Right renal pelvis (tissue), 4 donors: ENCODE data around the gene ARTN. TPM values are rescaled to one million over a fixed set of nuclear protein-coding genes. Genes with fewer than 3 reads are reported as not detected.
A peak's percentile ranks its signal among the peaks of the same experiment; 100 is the strongest.

ENCODE experiments used
- DNase-seq, 4 donors: peaks; one replicate each; pipeline ENCODE4 v3.0.0-alpha.2; 2013; ENCODE audit warnings: low read depth in 4 of 4, low spot score in 3 of 4, missing footprints in 1 of 4
- polyA plus RNA-seq, 4 donors: library from polyadenylated mRNA; unstranded; fragments of 120-200 nt; gene quantifications; one replicate each; pipeline ENCODE4 v1.2.1, GENCODE V29; 2013; ENCODE audit not compliant: insufficient read length in 4 of 4

The ARTN gene
- polyA plus RNA-seq, 4 donors: 1.5 to 2.6 (median 2.1) TPM

DNA sequence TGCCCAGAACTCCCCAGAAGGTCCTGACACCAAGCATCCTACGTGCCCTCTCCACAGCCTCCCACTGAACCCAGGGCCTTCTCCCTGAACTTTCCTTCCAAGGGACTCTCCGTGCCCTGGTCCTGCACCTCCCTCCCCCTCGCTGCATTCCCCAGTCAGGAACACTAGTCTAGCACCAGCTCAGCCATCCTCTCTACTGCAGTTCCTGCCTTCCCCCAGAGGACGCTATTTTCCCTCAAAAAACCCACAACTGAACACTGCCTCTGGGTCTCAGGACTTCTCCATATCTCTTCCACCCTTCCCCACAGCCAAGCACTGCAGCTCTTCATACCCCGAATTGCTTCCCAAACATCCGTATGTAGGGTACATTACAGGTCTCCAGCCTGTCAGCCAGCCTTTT lies 12.6 kb upstream of the ARTN start:
- DNase-seq: no peak

- no peak for DNase-seq
Measured at GRCh38 chr1:43924516-43924915, 9.1 kb upstream of the ARTN start.

- DNase-seq: no peak
Measured at GRCh38 chr1:43925846-43926245, 7.8 kb upstream of the ARTN start.

DNA sequence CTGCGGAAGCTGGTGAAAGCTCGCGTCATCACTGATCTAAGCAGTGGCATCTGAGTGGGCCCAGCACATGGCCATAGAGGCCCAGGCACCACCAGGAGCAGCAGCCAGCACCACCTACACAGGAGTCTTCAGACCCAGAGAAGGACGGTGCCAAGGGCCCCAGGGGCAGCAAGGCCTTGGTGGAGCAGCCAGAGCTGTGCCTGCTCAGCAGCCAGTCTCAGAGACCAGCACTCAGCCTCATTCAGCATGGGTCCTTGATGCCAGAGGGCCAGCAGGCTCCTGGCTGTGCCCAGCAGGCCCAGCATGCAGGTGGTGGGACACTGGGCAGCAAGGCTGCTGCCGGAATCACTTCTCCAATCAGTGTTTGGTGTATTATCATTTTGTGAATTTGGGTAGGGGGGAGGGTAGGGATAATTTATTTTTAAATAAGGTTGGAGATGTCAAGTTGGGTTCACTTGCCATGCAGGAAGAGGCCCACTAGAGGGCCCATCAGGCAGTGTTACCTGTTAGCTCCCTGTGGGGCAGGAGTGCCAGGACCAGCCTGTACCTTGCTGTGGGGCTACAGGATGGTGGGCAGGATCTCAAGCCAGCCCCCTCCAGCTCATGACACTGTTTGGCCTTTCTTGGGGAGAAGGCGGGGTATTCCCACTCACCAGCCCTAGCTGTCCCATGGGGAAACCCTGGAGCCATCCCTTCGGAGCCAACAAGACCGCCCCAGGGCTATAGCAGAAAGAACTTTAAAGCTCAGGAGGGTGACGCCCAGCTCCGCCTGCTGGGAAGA lies 3.2 kb upstream of the ARTN start:
- DNase-seq: no peak

DNA sequence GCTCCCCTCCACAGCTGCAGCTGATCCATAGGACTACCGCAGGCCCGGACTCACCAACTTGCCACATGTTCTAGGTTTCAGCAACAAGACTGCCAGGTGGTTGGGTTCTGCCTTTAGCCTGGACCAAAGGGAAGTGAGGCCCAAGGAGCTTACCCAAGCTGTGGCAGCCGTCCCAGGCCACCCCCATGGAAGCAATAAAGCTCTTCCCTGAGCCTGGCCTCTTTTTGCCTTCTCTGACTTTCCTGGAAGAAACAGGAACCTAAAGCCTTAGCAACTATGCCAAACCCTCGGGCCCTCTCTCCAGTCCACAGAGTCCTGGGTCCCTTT lies 2.7 kb upstream of the ARTN start:
- DNase-seq: no peak

DNA sequence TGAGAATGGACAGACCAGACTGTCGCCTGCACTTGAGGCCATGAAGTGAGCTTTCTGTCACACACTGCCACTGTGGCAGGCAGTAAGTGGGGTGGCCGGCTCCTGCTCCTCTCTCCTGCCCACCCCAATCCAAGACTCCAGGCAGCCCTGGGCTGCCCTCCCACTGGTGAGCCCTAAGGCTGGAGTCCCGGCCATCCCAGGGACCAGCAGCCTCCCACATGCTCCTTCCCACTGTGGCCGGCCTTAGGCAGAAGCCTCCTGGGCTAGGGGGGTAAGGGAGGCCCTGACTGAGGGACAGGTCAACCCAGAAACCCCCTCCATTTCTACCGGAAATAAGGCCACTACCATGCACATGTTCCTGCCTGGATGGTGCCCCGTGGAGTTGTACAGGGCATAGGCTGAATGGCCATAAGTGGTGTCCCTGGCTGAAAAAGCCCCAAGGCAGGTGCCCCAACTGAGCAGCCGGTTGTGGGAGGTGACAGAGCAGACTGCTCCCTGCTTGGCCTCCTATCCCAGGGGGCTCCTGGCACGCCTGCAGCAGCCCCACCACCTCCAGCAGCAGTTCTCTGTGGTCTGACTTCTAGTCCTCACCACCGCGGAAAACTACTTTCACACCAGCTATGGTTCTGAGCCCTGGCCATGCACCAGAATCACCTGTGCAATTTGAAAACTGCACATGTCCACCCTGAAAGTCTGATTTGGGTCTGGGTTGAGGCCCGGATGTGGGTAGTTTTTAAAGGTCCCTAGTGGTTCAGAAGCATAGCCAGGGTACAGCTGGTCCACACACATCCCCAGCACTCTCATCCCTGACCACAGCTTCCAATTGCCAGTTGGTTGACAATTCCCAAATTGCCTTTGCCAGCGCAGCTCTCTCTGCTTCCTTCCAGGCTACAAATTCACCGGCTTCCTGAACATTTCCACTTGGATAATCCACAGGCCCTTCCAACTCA lies 1.6 kb upstream of the ARTN start:
- DNase-seq: no peak

- DNase-seq: no peak
Measured at GRCh38 chr1:43932786-43933385, 715 bp upstream of the ARTN start.

- DNase-seq: peak in 1 of 4 donors; percentile 63
Measured at GRCh38 chr1:43934101-43934985, 742 bp downstream of the ARTN start.

GRCh38 chr1:43934986-43935324 lies 1.4 kb downstream of the ARTN start:
- DNase-seq: no peak

DNA sequence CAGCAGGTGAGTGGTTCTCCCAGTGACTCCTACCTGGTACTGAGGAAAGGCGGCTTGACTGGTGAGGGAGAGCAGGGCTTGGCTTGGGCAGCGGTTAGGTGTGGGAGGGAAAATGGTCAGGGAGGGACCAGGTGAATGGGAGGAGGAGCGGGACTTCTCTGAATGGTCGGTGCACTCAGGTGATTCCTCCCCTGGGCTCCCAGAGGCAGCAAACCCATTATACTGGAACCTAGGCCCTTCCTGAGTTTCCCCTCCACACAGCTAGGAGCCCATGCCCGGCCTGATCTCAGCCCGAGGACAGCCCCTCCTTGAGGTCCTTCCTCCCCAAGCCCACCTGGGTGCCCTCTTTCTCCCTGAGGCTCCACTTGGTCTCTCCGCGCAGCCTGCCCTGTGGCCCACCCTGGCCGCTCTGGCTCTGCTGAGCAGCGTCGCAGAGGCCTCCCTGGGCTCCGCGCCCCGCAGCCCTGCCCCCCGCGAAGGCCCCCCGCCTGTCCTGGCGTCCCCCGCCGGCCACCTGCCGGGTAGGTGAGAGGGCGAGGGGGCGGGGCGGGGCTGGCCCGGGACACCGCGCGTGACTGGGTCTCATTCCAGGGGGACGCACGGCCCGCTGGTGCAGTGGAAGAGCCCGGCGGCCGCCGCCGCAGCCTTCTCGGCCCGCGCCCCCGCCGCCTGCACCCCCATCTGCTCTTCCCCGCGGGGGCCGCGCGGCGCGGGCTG lies 2.3 kb downstream of the ARTN start:
- no peak for DNase-seq

DNA sequence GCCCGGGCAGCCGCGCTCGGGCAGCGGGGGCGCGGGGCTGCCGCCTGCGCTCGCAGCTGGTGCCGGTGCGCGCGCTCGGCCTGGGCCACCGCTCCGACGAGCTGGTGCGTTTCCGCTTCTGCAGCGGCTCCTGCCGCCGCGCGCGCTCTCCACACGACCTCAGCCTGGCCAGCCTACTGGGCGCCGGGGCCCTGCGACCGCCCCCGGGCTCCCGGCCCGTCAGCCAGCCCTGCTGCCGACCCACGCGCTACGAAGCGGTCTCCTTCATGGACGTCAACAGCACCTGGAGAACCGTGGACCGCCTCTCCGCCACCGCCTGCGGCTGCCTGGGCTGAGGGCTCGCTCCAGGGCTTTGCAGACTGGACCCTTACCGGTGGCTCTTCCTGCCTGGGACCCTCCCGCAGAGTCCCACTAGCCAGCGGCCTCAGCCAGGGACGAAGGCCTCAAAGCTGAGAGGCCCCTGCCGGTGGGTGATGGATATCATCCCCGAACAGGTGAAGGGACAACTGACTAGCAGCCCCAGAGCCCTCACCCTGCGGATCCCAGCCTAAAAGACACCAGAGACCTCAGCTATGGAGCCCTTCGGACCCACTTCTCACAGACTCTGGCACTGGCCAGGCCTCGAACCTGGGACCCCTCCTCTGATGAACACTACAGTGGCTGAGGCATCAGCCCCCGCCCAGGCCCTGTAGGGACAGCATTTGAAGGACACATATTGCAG lies 3.0 kb downstream of the ARTN start:
- DNase-seq: no peak

DNA sequence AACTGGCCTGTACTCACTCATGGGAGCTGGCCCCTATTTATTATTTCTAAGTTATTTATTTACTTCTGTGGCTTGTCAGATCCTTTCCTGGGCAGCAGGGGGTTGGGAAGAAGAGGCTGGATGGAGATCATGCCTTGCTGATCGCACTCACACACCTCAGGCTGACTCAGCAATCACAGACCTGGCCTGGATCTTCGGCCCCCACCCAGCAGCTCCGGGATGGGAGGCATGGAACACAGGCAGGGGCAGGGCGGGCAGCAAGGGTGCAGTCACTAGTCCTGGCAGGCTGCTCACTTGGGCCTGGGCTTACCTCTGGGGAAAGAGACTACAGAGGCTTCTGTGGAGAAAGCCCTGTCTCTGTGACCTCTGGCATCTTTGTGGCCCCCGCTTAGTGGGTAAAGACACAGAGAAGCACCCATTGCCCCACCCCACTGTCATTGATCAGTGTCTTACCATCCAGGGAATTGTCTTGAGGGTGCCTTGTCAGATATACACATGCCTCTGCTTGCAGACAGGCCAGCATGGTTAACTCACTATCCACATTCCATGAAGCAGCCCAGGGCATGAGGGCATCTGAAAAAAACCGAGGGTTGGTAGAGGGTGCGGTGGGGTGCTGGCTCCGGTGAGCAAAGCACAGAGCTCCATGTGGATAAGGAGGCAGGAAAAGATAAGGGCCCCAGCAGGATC lies 3.7 kb downstream of the ARTN start:
- no peak for DNase-seq

GRCh38 chr1:43938383-43938782 lies 4.8 kb downstream of the ARTN start:
- DNase-seq: no peak

DNA sequence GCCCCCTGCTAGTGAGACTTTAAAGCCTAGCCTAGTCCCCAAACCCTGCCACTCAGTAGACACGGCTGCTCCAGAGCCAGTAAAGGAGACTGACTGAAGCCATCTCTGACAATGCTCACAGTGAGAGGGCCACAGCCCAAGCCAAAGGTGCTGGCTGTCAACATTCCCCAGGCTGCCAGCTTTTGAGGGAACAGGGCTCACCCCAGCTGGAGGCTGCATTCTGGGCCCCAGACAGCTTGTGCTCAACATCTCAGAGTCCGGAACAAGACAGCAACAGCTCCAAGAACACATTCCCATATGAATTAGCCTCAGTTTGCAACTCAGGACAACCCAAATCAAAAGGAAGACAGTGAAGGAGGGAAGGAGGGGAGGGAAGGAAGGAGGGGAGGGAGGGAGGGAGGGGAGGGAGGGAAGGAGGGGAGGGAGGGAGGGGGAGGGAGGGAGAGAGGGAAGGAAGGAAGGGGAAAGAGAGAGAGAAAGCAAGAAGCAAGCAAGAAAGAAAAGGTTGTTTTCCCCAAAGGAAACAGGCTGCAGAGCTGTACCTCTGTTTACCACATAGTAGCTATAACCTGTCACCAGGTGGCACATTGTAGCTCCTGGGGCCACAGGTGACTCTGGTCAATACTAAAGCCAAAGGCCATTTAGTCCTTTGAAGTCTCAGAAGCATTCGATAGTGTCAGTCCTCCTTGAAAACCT lies 5.4 kb downstream of the ARTN start:
- DNase-seq: no peak

DNA sequence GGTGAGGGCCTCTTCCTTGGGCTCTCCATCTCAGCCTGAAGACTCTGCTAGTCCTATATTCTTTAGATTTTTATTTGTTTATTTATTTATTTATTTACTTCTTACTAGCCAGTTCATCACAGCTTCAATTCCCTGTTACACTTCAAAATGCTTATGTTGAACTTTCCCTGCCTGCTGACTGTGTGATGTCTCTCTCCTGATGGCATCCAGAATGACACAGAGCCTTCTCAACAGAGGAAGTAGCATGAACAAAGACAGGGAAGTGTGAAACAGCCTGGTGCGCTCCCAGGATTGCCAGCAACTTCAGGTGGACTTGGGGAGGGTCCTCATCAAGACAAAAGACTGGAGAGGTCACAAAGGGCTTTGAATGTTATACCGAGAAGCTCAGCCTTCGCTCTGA lies 8.8 kb downstream of the ARTN start:
- no peak for DNase-seq

DNA sequence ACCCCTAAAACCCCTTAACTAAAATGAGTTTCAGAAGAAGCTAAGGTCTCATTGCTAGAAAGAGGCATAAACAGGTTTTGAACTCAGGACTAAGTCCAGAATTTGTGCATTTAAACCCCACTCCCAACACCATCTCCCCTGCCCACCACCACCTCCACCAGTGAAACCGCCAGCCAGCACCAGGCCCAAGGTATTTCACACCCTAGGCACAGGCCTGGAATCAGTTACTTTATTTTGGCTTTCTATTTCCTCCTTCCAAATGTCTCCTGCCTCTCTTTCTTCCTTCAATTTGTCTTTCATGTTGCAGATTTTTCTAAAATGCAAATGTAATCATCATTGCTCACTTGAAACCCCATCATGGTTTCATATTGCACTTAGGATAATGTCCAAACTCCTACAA lies 11.3 kb downstream of the ARTN start:
- DNase-seq: no peak

DNA sequence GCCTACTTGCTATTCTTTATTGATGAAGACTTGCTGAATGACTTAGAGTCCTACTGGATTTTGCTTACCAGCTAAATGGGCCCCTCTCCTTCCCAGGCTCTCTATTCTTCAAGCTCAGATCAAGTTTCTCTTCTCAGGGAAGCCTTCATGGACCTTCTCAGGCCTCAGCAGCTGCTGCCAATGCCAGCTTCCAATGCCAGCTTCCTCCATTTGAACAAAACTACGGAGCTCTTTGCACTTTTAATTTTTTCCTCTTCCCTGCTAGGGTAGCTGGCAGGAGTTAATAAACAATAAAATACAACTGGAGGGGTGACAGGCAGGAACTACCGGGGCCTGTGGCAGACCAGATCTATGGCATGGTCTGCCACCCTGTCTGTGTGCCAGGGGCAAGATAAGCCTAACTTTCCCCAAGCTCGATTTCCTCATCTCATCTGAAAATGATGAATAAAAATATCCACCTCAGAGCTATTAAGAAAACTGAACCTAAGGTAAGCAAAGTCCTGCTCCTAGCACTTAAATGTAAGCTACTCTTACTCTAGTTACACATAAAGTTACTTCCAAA lies 12.2 kb downstream of the ARTN start:
- no peak for DNase-seq
